ENCODE data around the gene DLX6. TPM values are rescaled to one million over a fixed set of nuclear protein-coding genes. Genes with fewer than 3 reads are reported as not detected.

DLX6 gene
- total RNA-seq = 1 to 10 TPM in 3 of 4 donors, under 1 TPM in 1; 0.98 to 3.0 (median 1.1) TPM

- WGBS = 3% methylated on average over 44 of the region's 44 CpGs
- peak in 1 of 2 donors; percentile 76 for DNase-seq (ENCODE audit: low spot score in 2 of 2)
These were observed at the start of gene DLX6 for GRCh38 chr7:97005183-97006054. DLX6 (plus strand) TSS chr7:97005553; CDS start chr7:97005978, 425 bp downstream.

GRCh38 chr7:96959135-96959534, 46.2 kb upstream of the DLX6 start:
- H3K4me1 ChIP-seq = no peaks in the 10 kb centered on the region
- H3K27ac ChIP-seq = no peak overlapping the region
- TF ChIP-seq CTCF (IDR thresholded peaks at IDR 0.05) (no peak), POLR2A (IDR thresholded peaks at IDR 0.05) (no peak), EP300 (IDR thresholded peaks at IDR 0.05) (no peak), POLR2AphosphoS5 (IDR thresholded peaks at IDR 0.05) (no peak)
- H3K9me3 ChIP-seq = no peaks in the 10 kb centered on the region
- H3K4me3 ChIP-seq = no peak overlapping the region
- H3K36me3 ChIP-seq = no peaks in the 10 kb centered on the region
- peaks cover 10% of the 10 kb centered on the region for H3K27me3 ChIP-seq
- DNase-seq (ENCODE audit: low spot score in 2 of 2) = no peak

More at GRCh38 chr7:97005183-97006054, at the start of gene DLX6:
- H3K4me3 ChIP-seq = peak within 1 kb of the TSS; percentile 49
- no peaks in the 10 kb centered on the region for H3K36me3 ChIP-seq
- H3K27me3 ChIP-seq = peaks cover 100% of the 10 kb centered on the region
- H3K9me3 ChIP-seq = no peaks in the 10 kb centered on the region
- no peak for TF ChIP-seq EP300 (IDR thresholded peaks at IDR 0.05)
- peaks cover 39% of the 10 kb centered on the region for H3K4me1 ChIP-seq
- H3K27ac ChIP-seq = no peak within 1 kb of the TSS

DNA sequence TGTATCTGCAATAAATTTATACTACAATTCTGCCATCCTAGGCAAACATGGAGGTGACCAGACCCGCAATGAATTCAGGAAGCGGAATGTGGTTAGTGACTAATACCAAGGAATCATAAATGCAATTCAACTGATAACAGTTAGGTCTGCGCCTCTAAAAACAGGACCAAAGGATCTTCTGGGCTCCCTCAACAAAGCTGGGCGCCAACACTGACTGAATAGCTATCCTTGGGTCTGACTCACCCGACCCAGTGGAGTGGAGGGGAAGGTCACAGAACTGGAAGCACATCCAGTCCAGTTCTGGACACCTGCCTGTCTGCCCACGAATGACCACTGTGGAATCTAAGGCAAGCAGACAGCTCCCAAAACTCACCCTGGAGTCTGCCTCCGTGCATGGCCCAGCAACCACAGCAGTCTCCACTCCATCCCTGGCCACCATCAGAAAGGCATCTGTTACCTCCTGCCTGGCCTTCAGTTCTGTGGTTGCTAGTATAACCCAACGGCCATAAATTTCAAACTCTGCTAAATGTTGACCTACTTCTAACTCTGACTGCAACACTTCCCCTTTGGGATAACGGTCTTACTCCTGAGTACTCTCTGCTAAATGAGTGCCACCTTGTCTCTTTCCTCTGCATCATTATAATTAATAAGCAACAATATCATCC, 43.0 kb upstream of the DLX6 start:
- WGBS = 74% methylated on average over 8 of the region's 9 CpGs
- no peaks in the 10 kb centered on the region for H3K4me1 ChIP-seq
- TF ChIP-seq POLR2AphosphoS5 (IDR thresholded peaks at IDR 0.05) (no peak), POLR2A (IDR thresholded peaks at IDR 0.05) (no peak), EP300 (IDR thresholded peaks at IDR 0.05) (no peak), CTCF (IDR thresholded peaks at IDR 0.05) (no peak)
- no peak overlapping the region for H3K4me3 ChIP-seq
- no peaks in the 10 kb centered on the region for H3K9me3 ChIP-seq
- H3K27ac ChIP-seq = no peak overlapping the region
- peaks cover 20% of the 10 kb centered on the region for H3K27me3 ChIP-seq
- H3K36me3 ChIP-seq = no peaks in the 10 kb centered on the region
- DNase-seq (ENCODE audit: low spot score in 2 of 2) = no peak

GRCh38 chr7:96968981-96969380, 36.4 kb upstream of the DLX6 start:
- no peaks in the 10 kb centered on the region for H3K9me3 ChIP-seq
- H3K27me3 ChIP-seq = peaks cover 26% of the 10 kb centered on the region
- no peak overlapping the region for H3K4me3 ChIP-seq
- no peak overlapping the region for H3K27ac ChIP-seq
- no peak for DNase-seq (ENCODE audit: low spot score in 2 of 2)
- TF ChIP-seq EP300 (IDR thresholded peaks at IDR 0.05) (no peak), POLR2A (IDR thresholded peaks at IDR 0.05) (no peak), CTCF (IDR thresholded peaks at IDR 0.05) (no peak), POLR2AphosphoS5 (IDR thresholded peaks at IDR 0.05) (no peak)
- H3K4me1 ChIP-seq = no peaks in the 10 kb centered on the region
- H3K36me3 ChIP-seq = no peaks in the 10 kb centered on the region
- 72% methylated on average over 2 of the region's 2 CpGs for WGBS

DNA sequence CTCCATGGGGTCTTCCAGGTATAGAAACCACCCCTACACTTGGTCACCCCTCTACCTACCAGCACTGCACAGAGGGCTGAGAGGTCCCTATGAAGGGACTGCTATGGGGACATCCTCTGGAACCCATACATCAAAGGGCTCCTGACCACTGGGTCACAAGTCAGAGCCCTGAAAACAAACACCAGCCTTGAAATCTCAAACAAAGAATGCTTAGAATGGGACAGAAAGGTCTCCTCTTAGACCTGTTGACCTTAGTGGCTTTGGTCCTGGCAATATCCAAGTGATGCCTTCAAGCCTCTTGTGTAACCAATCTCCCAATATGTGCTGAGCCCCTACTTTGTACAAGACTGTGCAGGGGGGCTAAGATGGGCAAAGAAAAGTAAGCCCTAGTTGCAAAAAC, 34.6 kb upstream of the DLX6 start:
- H3K4me3 ChIP-seq = no peak overlapping the region
- DNase-seq (ENCODE audit: low spot score in 2 of 2) = no peak
- H3K27me3 ChIP-seq = peaks cover 18% of the 10 kb centered on the region
- no peak overlapping the region for H3K27ac ChIP-seq
- no peak for TF ChIP-seq EP300 (IDR thresholded peaks at IDR 0.05)
- no peak for TF ChIP-seq POLR2A (IDR thresholded peaks at IDR 0.05)
- no peak for TF ChIP-seq CTCF (IDR thresholded peaks at IDR 0.05)
- no peak for TF ChIP-seq POLR2AphosphoS5 (IDR thresholded peaks at IDR 0.05)
- no peaks in the 10 kb centered on the region for H3K36me3 ChIP-seq
- no peaks in the 10 kb centered on the region for H3K4me1 ChIP-seq
- no peaks in the 10 kb centered on the region for H3K9me3 ChIP-seq
